ENCODE results near the gene MOB4.

MOB4 gene

DNA sequence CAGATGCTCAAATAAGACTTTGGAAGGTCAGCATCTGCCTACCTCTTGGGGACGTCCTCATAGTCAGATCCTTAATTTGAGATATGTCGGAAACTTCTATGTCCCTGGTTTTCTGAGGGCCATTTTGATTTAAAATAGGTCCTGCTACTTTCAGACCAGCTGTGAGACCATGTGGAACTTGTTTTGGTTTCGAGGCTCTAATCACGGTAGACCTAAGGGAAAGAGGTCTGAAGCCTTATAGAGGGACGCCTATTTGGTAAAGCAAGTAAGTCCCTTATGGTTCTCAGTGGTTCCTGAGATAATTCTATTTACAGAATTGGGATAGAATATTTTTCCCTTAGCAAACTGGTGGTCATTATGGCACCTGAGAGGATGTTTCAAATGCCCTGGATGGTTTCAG is 84.4 kb downstream of the MOB4 start:
- Histone ChIP-seq H3K27ac (ENCODE audit: insufficient read depth, low read length, poor library complexity, severe bottlenecking) (no peak overlapping the region), H3K9me3 (ENCODE audit: control insufficient read depth, low read length) (no peaks in the 10 kb centered on the region), H3K36me3 (ENCODE audit: control insufficient read depth, insufficient read depth, low read length) (no peaks in the 10 kb centered on the region), H3K4me3 (ENCODE audit: insufficient read depth, low read depth, low read length, poor library complexity, severe bottlenecking) (no peak overlapping the region), H3K4me1 (ENCODE audit: control insufficient read depth, insufficient read depth, low read length, poor library complexity, severe bottlenecking) (no peaks in the 10 kb centered on the region), H3K27me3 (replicated peaks; ENCODE audit: control insufficient read depth, insufficient read depth, low read length, poor library complexity, severe bottlenecking) (peaks cover 4% of the 10 kb centered on the region)
- DNase-seq, result no peak

DNA sequence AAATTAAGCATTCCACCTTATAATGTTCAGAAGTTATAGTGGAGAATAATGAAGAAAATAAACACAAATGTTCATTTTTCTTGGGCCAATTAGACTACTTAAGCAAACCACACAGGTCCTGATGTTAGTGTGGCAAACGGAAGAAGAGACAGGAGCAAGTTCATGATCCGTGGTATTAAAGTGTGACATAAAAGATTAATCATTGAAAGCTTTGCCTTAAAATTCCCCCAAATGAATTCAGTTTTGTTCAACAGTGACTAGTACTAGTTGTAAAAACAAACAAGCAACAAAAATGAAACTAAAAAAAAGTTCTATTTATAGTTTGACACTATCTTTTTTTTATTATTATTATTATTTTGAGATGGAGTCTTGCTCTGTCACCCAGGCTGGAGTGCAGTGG is 85.9 kb downstream of the MOB4 start:
- H3K36me3 ChIP-seq (ENCODE audit: control insufficient read depth, insufficient read depth, low read length), result no peaks in the 10 kb centered on the region
- peaks cover 4% of the 10 kb centered on the region for H3K27me3 ChIP-seq (replicated peaks; ENCODE audit: control insufficient read depth, insufficient read depth, low read length, poor library complexity, severe bottlenecking)
- H3K27ac ChIP-seq (ENCODE audit: insufficient read depth, low read length, poor library complexity, severe bottlenecking), result no peak overlapping the region
- H3K9me3 ChIP-seq (ENCODE audit: control insufficient read depth, low read length), result no peaks in the 10 kb centered on the region
- no peak for DNase-seq
- H3K4me3 ChIP-seq (ENCODE audit: insufficient read depth, low read depth, low read length, poor library complexity, severe bottlenecking), result no peak overlapping the region
- H3K4me1 ChIP-seq (ENCODE audit: control insufficient read depth, insufficient read depth, low read length, poor library complexity, severe bottlenecking), result no peaks in the 10 kb centered on the region
